K562 (cell line): ENCODE data around the gene GRIA3. TPM values are rescaled to one million over a fixed set of nuclear protein-coding genes. Genes with fewer than 3 reads are reported as not detected.
A peak's percentile ranks its signal among the peaks of the same experiment; 100 is the strongest.

ENCODE experiments used
- C11orf30 ChIP-seq: fragments of 450-650 bp; IDR thresholded peaks from 2 replicates; pipeline ENCODE4 v1.6.1; 2016; ENCODE audit warnings: low read depth, mild to moderate bottlenecking
- CREBBP ChIP-seq: IDR thresholded peaks from one replicate; pipeline ENCODE4 v1.6.1; 2012; ENCODE audit warnings: low read depth, mild to moderate bottlenecking, control low read depth, inconsistent platforms, low read length
- CTBP1 ChIP-seq: fragments of 450-650 bp; IDR thresholded peaks from 2 replicates; pipeline ENCODE4 v1.6.1; 2016; ENCODE audit warnings: borderline replicate concordance
- CXXC5 ChIP-seq: fragments of 250-450 bp; sonication (Bioruptor Pico); IDR thresholded peaks from 2 replicates; pipeline ENCODE4 v1.8.0; 2022; ENCODE audit warnings: inconsistent platforms, mild to moderate bottlenecking, moderate library complexity
- EP300 ChIP-seq: IDR thresholded peaks from 2 replicates; pipeline ENCODE4 v1.6.1; 2012; ENCODE audit warnings: low read length, improper control_type of control experiment
- FOS ChIP-seq: IDR thresholded peaks from 3 replicates; pipeline ENCODE4 v1.6.1; 2011; ENCODE audit not compliant: insufficient read length; ENCODE audit errors: extremely low read depth
- HLTF ChIP-seq: fragments of 450-650 bp; IDR thresholded peaks from 2 replicates; pipeline ENCODE4 v1.6.1; 2016
- KDM1A ChIP-seq, 2 experiments: fragments of 450-650 bp; IDR thresholded peaks; 2 replicates each; pipeline ENCODE4 v1.6.1; 2016; ENCODE audit warnings: mild to moderate bottlenecking in 2 of 2
- L3MBTL2 ChIP-seq: fragments of 450-650 bp; IDR thresholded peaks from 2 replicates; pipeline ENCODE4 v1.6.1; 2016; ENCODE audit warnings: mild to moderate bottlenecking, moderate library complexity
- SIN3A ChIP-seq, 2 experiments: fragments of 150-350 bp in 1 of 2; IDR thresholded peaks; 2 replicates each; pipeline ENCODE4 v1.6.1; 2011 to 2016; ENCODE audit warnings: borderline replicate concordance in 2 of 2, low read depth in 2 of 2, low read length in 2 of 2, mild to moderate bottlenecking in 2 of 2, moderate library complexity in 2 of 2; ENCODE audit not compliant: control insufficient read depth in 1 of 2
- SMARCE1 ChIP-seq: fragments of 450-650 bp; IDR thresholded peaks from 2 replicates; pipeline ENCODE4 v1.7.1; 2016; ENCODE audit warnings: mild to moderate bottlenecking
- ZBTB7A ChIP-seq: IDR thresholded peaks from 2 replicates; pipeline ENCODE4 v1.6.1; 2011; ENCODE audit warnings: low read depth, mild to moderate bottlenecking, low read length, moderate library complexity, borderline replicate concordance; ENCODE audit not compliant: control insufficient read depth
- ZNF146 ChIP-seq: IDR thresholded peaks from one replicate; pipeline ENCODE4 v1.6.1; 2018; ENCODE audit warnings: missing compliant biosample characterization; ENCODE audit not compliant: unreplicated experiment
- ZNF239 ChIP-seq: fragments of 250-450 bp; sonication (Bioruptor Pico); IDR thresholded peaks from 2 replicates; pipeline ENCODE4 v1.4.0; 2020; ENCODE audit warnings: mild to moderate bottlenecking
- ZNF79 ChIP-seq: fragments of 250-450 bp; sonication (Bioruptor Pico); IDR thresholded peaks from 2 replicates; pipeline ENCODE4 v1.4.0; 2020; ENCODE audit warnings: low read depth, mild to moderate bottlenecking, moderate library complexity
- polyA plus RNA-seq, 8 experiments: library from polyadenylated mRNA; depleted of rRNA in 4 of 8; stranded (reverse) in 5 of 8; unstranded in 3 of 8; fragments of >200 nt; fragmentation: Nextera tagmentation in 2 of 8; fragmentation: Illumina TruSeq in 1 of 8; extraction: Ambion mirVana in 2 of 8; extraction: Trizol in 1 of 8; gene quantifications; 2 replicates each; pipeline versions ENCODE4 v1.2.1 to v1.2.3, GENCODE V29; 2011 to 2014; ENCODE audit warnings: inconsistent platforms in 1 of 8, missing spikeins in 1 of 8
- total RNA-seq, 7 experiments: library from RNA; depleted of rRNA in 6 of 7; stranded (reverse); fragments of >200 nt in 6 of 7; fragmentation: Illumina TruSeq in 2 of 7; extraction: Trizol in 2 of 7; gene quantifications; 2 replicates each; pipeline versions ENCODE4 v1.2.1 to v1.2.3, GENCODE V29; 2011 to 2021; ENCODE audit warnings: low replicate concordance in 1 of 7
- TF ChIP-seq, protein P1 (sequence below): fragments of 250-450 bp; sonication (Bioruptor Pico); IDR thresholded peaks from 2 replicates; pipeline ENCODE4 v1.5.0; 2020; ENCODE audit warnings: mild to moderate bottlenecking
- TF ChIP-seq, protein P2 (sequence below): sonication (generic); formaldehyde crosslinking; IDR thresholded peaks from 2 replicates; pipeline ENCODE4 v1.8.0; 2022; ENCODE audit warnings: missing genetic modification reagents, mild to moderate bottlenecking, borderline replicate concordance
- TF ChIP-seq, protein P3 (sequence below), 2 experiments: fragments of 450-650 bp in 1 of 2; IDR thresholded peaks; 2 replicates each; pipeline ENCODE4 v1.6.1; 2011 to 2017; ENCODE audit warnings: low read depth in 2 of 2, antibody characterized with exemption in 1 of 2, borderline replicate concordance in 1 of 2, low read length in 1 of 2, mild to moderate bottlenecking in 1 of 2, mixed read lengths in 1 of 2; ENCODE audit not compliant: control insufficient read depth in 1 of 2
- TF ChIP-seq, protein P4 (sequence below): sonication (generic); formaldehyde crosslinking; IDR thresholded peaks from 2 replicates; pipeline ENCODE4 v1.8.0; 2023; ENCODE audit warnings: missing genetic modification reagents, mild to moderate bottlenecking, borderline replicate concordance

Gene GRIA3
- total and polyA plus RNA-seq, 9 of the 15 experiments (the other 6 are each of a cell fraction or from before 2014, with no cell fraction given), result 0.10 TPM; not detected in 8

DNA sequence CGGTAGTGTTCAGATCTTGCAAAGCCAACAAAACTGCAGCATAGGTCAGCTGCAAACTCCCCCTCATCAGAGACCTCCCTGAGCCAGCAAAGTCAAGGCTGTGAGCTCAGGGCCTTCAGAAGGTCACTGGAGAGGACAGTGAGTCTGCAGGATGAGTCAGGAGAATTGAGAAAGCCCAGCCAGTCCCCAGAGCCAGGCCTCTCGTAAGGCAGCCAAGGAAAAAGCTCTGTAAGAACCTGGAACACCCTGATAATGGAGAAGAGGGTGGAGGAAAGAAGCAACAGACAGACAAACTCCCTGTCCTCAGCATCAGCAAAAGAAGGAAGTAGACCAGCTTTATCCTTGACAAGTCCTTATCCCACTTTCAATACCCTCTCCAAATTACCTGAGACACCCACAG is 33.0 kb downstream of the GRIA3 start (continued):
- TF ChIP-seq, protein P1, sequence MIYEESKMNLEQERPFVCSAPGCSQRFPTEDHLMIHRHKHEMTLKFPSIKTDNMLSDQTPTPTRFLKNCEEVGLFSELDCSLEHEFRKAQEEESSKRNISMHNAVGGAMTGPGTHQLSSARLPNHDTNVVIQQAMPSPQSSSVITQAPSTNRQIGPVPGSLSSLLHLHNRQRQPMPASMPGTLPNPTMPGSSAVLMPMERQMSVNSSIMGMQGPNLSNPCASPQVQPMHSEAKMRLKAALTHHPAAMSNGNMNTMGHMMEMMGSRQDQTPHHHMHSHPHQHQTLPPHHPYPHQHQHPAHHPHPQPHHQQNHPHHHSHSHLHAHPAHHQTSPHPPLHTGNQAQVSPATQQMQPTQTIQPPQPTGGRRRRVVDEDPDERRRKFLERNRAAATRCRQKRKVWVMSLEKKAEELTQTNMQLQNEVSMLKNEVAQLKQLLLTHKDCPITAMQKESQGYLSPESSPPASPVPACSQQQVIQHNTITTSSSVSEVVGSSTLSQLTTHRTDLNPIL (CRISPR knock-in tag), result no peak
- TF ChIP-seq C11orf30 (peak; percentile 91), CREBBP (no peak), KDM1A (IDR thresholded peaks at IDR 0.05) (peak in 1 of 2 experiments; percentile 43; a peak in 2 of 4 replicates), SMARCE1 (peak; percentile 54), EP300 (peak; percentile 59; the same call in 1 of the 2 replicates), CXXC5 (CRISPR knock-in tag) (no peak), CTBP1 (peak; percentile 86), HLTF (no peak), ZBTB7A (peak; percentile 36; the same call in 1 of the 2 replicates), ZNF79 (CRISPR knock-in tag) (no peak), FOS (no peak), L3MBTL2 (no peak), ZNF146 (CRISPR knock-in tag) (no peak), SIN3A (IDR thresholded peaks at IDR 0.05; ENCODE audit: borderline replicate concordance in 2 of 2, control insufficient read depth in 1 of 2, low read depth in 2 of 2, low read length in 2 of 2) (no peak), ZNF239 (CRISPR knock-in tag) (no peak)
- TF ChIP-seq, protein P2, sequence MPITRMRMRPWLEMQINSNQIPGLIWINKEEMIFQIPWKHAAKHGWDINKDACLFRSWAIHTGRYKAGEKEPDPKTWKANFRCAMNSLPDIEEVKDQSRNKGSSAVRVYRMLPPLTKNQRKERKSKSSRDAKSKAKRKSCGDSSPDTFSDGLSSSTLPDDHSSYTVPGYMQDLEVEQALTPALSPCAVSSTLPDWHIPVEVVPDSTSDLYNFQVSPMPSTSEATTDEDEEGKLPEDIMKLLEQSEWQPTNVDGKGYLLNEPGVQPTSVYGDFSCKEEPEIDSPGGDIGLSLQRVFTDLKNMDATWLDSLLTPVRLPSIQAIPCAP (CRISPR knock-in tag), result no peak
- TF ChIP-seq, protein P3, sequence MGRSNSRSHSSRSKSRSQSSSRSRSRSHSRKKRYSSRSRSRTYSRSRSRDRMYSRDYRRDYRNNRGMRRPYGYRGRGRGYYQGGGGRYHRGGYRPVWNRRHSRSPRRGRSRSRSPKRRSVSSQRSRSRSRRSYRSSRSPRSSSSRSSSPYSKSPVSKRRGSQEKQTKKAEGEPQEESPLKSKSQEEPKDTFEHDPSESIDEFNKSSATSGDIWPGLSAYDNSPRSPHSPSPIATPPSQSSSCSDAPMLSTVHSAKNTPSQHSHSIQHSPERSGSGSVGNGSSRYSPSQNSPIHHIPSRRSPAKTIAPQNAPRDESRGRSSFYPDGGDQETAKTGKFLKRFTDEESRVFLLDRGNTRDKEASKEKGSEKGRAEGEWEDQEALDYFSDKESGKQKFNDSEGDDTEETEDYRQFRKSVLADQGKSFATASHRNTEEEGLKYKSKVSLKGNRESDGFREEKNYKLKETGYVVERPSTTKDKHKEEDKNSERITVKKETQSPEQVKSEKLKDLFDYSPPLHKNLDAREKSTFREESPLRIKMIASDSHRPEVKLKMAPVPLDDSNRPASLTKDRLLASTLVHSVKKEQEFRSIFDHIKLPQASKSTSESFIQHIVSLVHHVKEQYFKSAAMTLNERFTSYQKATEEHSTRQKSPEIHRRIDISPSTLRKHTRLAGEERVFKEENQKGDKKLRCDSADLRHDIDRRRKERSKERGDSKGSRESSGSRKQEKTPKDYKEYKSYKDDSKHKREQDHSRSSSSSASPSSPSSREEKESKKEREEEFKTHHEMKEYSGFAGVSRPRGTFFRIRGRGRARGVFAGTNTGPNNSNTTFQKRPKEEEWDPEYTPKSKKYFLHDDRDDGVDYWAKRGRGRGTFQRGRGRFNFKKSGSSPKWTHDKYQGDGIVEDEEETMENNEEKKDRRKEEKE (IDR thresholded peaks at IDR 0.05; ENCODE audit: borderline replicate concordance in 1 of 2, control insufficient read depth in 1 of 2, low read depth in 2 of 2, low read length in 1 of 2), result no peak
- TF ChIP-seq, protein P4, sequence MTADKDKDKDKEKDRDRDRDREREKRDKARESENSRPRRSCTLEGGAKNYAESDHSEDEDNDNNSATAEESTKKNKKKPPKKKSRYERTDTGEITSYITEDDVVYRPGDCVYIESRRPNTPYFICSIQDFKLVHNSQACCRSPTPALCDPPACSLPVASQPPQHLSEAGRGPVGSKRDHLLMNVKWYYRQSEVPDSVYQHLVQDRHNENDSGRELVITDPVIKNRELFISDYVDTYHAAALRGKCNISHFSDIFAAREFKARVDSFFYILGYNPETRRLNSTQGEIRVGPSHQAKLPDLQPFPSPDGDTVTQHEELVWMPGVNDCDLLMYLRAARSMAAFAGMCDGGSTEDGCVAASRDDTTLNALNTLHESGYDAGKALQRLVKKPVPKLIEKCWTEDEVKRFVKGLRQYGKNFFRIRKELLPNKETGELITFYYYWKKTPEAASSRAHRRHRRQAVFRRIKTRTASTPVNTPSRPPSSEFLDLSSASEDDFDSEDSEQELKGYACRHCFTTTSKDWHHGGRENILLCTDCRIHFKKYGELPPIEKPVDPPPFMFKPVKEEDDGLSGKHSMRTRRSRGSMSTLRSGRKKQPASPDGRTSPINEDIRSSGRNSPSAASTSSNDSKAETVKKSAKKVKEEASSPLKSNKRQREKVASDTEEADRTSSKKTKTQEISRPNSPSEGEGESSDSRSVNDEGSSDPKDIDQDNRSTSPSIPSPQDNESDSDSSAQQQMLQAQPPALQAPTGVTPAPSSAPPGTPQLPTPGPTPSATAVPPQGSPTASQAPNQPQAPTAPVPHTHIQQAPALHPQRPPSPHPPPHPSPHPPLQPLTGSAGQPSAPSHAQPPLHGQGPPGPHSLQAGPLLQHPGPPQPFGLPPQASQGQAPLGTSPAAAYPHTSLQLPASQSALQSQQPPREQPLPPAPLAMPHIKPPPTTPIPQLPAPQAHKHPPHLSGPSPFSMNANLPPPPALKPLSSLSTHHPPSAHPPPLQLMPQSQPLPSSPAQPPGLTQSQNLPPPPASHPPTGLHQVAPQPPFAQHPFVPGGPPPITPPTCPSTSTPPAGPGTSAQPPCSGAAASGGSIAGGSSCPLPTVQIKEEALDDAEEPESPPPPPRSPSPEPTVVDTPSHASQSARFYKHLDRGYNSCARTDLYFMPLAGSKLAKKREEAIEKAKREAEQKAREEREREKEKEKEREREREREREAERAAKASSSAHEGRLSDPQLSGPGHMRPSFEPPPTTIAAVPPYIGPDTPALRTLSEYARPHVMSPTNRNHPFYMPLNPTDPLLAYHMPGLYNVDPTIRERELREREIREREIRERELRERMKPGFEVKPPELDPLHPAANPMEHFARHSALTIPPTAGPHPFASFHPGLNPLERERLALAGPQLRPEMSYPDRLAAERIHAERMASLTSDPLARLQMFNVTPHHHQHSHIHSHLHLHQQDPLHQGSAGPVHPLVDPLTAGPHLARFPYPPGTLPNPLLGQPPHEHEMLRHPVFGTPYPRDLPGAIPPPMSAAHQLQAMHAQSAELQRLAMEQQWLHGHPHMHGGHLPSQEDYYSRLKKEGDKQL (CRISPR knock-in tag), result no peak
